Stimulated activated CD8-positive, alpha-beta memory T cell treated with anti-CD3 and anti-CD28 coated beads, Interleukin-4, amount 100 ng/mL, for 4 hours (primary cell): Measurements from ENCODE around the gene DSCAM.

Source experiments
- DNase-seq, 2 donors: peaks; one replicate each; pipeline ENCODE4 v3.0.0-alpha.2; 2020; ENCODE audit warnings: low read depth in 2 of 2, low spot score in 1 of 2

The DSCAM gene

DNA sequence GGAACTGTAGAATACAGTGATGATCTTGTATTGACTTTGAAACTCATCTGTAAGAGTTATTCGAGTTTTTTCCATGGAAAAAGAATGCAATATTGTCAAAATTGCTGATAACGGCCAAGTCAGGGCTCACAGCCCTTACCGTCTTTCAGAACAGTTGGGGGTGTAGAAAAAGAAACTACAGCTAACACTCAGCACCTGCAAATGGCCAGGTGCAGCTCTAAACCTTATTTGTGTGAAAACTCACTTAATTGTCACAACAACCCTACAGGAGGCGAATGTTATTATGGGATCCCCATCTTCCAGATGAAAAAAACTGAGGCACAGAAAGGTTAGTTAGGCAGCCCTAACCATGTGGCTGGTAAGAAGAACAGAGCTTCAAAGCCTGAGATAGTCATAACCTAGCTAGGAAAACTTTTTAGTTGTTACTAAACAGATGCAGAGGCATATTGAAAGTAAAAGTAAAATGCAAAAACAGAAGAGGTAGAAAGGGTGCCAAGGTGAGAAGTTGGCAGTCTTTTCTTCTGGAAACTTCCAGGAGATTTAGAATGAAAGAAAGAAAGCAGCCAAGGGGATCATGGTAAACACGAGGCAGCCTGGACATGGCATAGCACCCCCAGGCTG lies 76.4 kb downstream of the DSCAM start:
- no peak for DNase-seq

DNA sequence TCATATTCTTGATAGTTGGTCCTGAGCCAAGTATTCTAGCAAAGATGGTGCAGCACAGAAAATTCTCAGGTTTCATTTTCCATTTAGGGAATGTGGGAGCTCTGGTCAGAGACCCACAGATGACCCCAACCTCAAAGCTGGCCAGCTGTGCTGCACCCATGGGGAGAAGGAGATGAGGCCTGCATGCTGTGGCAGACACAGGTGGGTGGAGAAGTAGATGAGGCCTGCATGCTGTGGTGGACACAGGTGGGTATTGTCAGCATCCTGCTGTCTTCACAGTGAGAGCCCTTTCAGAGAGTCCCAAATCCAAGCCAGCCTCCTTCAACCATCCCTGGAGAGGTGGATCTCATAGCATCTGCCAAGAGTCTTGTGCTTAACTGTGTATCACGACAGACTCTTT lies 77.7 kb downstream of the DSCAM start:
- no peak for DNase-seq

DNA sequence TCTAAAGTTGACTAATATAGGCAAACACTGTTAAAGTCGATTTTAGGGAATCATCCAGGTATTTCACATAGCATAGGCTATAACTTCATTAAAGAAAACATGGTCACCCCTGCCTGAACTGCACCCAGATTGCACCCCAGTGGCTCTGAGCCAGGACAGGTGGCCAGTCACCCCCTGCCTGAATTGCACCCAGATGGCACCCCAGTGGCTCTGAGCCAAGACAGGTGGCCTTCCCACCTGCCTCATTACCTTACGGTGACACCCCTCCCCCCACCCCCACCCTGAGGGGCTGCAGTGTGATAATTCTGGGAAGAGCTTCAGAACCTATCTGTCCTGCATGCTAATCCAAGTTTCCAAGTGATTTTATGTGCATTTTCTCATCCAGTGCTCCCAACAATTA lies 78.9 kb downstream of the DSCAM start:
- no peak for DNase-seq

DNA sequence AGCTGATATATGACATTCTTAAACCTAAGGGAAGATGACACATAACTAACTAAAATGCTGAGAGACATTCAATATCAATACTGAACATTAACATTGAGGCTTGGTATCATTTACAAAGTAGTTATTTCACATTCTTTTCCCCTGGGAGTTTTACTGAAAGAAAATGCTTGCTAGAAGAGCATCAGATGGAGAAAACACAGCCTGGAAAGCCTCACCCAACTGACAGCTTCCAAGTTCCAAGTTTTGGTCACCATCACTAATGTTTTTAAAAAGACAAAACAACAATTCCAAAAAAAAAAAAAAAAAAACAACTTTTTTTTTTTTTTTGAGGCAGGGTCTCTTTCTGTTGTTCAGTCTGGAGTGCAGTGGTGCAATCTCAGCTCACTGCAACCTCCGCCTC lies 80.6 kb downstream of the DSCAM start:
- no peak for DNase-seq

DNA sequence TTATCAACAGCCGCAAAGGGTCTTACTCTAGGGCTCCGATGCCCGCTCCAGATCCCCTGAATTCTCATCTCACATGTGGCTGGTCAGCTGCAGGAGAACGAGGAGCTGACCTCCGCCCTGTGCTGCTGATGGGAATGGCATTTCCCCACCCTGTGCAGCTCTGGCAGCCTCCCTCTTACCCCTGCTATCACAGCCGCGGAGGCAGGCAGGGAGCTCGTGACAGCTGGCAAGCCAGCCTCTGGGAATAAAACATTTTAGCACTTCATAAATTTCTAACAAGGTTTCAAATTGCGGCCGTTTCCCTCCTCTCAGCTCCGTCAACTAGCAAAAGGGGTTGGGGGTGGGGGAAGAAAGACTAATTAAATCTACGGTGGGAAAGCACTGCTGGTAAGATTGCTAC lies 81.1 kb downstream of the DSCAM start:
- no peak for DNase-seq

DNA sequence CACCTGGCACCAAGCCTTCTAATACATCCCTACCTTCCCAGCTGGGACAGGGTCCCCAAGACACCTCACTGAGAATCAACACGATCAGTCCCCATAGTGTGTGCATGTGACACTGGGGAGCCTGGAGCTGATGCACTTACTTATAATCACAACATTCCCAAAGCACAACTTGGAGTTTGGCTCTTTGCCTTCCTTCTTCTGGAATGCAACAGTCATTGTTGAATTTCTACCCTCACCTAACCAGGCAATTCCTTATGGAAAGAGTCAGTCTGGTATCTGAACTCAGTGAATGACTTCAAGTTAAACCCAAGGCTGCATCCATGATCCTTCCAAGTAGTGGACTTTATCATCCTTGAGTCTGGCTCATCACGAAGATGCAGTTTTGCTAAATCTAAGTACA lies 86.1 kb downstream of the DSCAM start:
- no peak for DNase-seq

DNA sequence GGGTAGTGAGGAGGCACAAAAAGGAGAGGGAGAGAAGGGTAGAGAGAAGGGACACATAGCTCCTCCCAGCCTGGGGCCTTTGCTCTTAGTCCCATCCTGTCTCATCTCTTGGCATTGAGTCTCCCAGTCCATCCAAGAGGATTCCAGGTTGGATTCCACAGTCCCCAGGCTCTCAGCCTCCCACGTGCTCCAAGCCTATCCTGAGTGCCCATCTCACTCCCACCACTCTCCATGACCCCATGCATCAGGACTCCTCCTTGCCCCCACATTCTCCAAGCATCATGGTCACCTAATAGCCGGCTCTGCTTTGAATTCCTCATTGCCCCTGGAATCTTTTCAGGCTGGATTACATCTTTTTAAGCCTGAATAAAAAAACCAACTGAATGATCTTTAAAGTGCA lies 87.9 kb downstream of the DSCAM start:
- no peak for DNase-seq

DNA sequence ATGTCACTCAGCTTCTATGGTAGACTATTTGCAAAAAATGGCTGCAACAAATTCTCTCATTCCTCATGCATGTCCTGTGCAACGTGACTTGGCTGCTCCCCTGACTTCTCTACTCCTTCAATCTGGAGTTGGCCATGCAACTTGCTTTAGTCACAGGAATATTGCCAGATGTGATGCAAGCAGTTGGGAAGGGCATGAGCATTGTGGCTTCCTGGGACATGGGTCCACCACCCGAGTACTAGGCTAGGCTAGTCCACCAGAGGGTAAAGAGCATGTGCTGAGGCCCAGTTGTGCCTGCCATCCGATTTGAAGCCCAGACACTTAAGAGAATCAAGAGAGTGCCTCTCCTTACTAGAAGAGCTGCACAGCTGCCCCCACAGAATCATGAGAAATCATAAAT lies 89.6 kb downstream of the DSCAM start:
- DNase-seq: no peak

DNA sequence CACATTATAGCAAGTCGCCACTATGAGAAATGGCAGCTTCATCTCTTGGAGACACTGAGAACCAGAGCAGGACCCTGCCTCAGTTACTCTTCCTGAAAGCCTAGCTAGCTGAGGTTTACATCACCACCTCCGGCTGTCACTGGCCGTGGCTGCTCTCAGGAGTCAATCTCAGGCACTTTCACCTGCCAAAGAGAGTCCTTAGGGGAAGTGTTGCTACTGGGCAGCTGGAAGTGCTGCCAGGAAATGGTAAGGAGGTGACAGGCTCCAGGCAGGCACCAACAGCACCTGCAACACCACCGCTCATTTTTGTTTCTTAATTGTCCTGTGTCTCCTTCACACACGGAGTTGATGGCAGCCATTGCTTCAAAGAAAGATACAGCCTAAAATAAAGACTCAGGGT lies 92.5 kb downstream of the DSCAM start:
- DNase-seq: no peak

DNA sequence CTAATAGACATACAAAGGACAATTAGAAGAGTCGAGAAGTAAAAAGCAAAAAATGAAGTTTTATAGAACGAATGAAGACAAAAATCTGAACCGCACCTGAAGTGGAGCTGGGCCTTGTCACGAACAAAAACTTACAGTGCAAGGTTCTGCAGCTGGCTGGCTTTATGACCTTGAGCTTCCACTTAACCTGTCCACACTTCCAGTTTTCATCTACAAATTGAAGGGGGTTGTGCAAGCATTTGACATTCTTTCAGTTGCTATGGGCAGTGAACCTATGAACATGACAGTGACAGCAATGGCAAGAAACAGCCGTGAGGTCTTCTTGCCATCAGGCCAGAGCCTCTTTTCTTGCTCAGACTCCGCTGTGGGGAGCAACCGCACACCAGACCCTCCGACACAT lies 93.2 kb downstream of the DSCAM start:
- DNase-seq: no peak

DNA sequence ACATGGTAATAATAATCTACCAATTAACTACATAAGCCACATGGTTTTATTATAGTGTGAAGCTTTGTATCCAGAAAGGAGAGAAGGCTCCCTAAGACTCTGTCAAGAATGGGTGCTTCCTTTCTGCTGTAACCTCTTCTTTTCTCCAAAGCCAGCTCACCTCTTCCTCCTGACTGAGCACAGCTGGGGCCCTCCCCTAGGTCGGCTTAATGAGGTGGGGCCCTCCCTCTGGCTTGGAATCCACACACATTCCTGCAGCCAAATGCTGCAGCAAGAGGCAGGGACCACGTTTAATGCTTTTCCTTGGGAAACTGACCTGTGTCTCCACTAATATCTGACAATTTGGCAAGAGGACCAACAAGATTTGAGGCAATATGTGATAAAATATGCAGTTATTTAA lies 94.8 kb downstream of the DSCAM start:
- no peak for DNase-seq

DNA sequence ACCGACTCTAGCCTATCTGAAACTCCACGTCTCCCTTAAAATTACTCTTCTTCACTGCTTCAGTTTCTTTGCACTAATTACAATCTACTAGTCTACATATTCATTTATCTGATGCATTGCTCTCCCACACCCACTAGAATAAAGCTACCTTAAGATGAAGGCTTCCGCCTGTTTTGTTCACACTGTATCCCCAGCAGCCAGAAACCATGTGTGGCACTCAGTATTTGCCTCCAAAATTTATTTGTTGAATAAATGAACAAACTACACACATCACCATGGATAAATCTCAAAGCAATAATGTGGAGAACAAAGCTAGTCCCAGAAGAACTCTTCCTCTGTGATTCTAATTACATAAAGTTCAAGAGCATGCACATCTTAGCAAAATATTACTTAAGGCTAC lies 95.7 kb downstream of the DSCAM start:
- DNase-seq: no peak

DNA sequence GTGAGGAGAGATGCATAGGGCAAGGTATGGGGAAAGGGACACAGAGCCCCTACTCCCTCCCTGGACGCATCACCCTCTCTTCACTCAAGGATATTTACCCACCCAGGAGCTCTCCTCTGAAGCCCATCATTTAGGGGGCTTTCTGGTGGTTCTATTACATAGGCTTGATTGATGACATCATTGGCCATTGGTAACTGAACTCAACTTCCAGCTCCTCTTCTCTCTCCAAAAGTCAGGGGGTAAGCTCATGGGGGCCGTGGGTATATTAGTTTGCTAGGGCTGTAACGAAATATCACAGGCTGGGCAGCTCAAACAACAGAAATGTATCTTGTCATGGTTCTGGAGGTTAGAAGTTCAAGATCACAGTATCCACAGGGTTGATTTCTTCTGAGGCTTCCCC lies 110.8 kb downstream of the DSCAM start:
- DNase-seq: no peak

DNA sequence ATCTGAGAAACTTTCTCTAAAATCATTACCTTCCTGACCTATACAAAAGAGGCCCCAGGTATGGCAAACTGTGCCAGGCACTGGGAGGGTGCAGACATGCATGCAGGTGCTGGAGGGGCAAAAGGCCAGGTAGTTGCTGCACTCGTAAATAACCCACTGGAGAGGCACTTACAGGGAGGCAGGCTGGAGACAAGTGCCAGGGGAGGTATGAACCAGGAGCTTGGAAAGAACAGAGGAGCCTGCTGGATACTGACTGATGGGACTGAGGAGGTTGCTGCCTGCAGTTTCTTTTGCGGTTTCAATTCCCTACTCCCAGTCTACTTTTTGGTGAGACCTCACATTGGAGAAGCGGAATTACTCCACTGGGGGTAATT lies 113.9 kb downstream of the DSCAM start:
- DNase-seq: no peak

DNA sequence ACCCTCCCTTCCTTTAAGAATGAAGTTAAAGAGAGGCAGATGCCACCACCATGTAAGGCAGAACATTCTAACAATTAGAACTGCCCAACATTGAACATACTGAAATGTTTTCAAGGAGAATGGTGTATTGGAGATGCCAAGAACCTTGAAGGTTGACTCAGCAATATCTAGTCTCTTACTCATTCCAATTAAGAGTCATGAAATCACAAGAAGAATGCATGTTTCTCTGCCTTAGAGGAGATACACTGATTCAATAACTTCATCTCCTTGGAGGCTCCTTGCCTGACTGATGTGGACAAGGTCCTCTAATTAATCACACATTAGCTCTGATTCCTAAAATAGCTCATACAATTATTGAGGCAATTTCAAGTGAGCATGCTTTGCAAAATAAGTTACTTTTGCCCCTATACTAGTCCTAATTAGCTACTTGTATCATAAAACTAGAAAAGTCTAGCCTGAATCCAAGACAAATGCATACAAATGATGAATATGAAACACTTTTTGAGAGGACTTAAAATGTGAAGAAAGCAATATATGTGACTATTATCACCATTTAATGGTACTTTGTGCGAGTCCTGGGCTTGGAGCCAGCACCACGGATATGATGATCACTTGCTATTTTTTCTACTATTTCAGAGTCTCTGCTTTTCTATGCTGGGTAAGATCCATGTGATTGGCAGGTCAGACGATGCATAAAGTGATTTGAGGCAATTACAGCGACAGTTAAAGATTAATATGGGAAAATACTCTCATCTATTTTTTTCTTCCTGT lies 114.5 kb downstream of the DSCAM start:
- DNase-seq: no peak

DNA sequence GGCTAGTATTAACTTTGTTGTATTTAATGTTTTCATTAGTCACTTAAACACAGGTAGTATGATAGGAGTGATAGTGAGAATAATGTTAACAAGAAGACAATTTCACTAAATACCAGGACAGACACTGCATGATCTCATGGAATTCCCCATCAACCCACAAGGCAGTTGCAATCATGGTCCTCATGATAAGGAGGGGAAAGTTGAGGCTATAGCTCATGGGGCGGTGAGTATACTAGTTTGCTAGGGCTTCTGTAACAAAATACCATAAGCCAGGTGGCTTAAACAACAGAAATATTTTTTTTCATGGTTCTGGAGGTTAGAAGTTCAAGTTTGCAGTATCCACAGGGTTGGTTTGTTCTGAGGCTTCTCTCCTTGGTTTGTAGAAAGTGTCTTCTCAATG lies 115.8 kb downstream of the DSCAM start:
- no peak for DNase-seq

DNA sequence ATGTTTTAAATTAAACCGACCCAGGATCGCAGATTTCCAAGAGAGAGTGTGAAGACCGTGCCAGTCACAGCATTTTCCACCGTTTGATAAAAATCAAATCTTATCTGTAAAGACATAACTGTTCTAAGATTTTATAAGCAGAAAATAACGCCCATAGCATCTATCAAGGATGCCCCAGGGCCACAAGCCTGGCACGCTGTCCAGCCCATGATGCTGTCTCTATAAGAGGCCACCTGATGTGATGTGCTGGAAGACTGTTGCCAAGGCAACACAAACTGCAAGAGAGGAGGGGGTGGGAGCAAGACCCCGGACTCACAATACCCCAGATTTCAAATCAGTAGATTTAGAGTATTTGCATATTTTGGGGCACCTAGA lies 116.5 kb downstream of the DSCAM start:
- DNase-seq: no peak

DNA sequence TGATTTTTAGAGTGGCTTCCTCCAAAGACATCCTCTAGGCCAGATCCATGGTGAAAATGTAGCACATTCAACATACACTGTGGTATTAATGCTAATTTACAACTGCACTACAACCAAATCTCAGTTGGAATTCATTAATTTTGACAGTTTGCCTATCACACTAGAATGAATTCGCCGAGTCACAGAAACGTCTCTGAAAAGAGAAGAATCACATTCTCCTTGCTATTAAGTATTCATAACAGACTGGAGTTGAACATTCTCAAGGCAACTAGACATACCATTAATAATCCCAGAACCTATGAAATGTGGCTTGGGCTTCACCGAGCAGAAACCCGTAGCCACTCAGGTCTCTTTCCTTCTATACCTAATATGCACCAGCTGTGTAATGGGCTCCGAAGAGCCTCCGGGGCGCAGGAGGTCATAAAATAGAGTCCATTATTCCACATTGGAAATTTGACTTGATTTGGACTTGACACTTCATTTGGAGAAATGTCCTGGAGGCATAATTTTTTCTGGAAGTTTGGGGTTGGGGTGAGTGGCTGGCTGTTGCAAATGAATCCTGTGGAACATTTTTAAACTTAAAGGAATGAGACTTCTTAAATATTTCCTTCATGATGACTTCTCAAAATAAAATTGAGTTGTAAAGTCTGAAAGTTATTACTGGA lies 117.1 kb downstream of the DSCAM start:
- no peak for DNase-seq

DNA sequence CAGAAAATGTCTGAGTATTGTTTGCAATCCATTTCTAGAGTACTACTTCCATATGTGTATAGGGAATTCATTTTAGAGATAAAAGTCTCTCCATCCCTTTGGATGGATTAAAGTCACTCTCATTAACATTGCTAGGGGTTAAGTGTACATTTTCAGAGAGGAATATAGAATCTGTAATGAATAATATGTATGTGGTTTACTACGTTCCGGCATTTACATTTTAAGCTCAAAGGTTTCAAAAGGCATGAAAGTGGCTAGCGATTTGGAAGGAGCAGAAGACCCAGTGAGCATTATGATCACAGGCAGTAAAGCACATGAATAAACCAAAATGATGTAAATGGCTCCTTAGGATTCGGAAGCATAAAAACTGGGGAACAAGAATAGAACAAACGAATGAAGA lies 123.0 kb downstream of the DSCAM start:
- no peak for DNase-seq

DNA sequence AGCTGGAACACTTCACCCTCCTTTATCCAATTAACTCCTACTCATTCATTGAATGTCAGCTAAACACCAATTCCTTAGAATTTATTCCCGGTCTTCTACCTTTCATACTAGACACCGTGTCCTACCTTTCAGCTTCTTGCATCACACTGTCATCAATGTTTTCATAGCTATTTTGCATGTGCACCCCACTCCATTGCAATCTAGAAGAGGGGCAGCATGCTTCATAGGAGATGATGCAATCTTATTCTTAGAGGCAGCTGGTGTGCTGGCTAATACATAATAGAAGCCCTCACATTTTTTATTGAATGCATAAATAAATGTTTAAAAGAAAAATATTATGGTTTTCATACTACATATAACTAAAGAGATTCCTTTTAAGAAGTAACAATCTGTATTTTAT lies 123.6 kb downstream of the DSCAM start:
- no peak for DNase-seq

DNA sequence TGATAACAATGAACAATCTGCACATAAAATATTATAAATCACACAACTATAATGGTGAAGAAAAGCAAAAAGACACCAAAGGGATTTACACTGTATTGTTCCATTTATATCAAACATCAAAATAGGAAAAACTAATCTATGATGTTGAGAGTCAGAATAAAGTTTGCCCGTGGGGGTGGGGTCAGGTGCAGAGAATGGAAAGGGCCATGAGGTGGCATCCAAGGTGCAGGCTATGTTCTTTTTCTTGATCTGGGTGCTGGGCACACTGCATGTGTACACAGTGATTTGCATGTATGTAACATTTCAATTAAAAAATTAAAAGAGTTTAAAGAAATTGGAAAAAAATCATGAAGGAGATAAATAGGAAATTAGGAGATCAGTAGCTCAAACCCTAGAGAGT lies 127.3 kb downstream of the DSCAM start:
- no peak for DNase-seq

DNA sequence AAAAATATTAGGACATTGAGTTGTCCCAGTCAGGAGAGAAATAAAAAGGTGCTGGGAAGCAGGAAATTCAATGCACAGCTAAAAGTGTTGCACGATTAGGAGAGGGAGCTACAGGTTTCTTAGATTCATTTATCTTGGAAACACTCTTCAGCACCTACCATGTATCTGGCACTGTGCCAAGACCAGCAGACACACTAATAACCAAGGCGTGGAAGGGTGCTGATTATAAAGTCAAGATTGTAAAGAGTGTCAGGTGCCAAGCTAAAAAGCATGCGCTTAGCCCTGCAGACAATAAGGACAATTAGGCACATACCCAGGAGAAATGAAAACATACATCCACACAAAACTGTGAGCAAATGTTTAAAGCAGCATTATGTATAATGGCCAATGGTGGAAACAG lies 129.9 kb downstream of the DSCAM start:
- no peak for DNase-seq

DNA sequence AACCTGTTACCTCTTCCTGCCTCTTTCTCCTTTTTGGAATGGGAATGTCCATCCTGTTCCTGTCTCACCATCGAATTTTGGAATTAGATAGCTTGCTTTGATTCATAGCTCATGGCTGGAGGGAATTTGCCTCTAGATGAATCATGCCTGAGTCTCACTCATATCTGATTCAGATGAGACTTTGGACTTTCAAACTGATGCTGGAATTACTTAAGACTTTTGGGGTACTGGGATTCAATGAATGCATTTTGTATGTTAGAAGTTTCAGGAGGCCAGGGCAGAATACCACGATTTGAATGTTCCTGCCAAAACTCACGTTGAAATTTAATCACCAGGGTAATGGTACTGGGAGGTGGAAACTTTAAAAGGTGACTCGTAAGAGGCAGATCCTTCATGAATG lies 132.4 kb downstream of the DSCAM start:
- no peak for DNase-seq
